ENCODE data around the gene TUFT1. TPM values are rescaled to one million over a fixed set of nuclear protein-coding genes. Genes with fewer than 3 reads are reported as not detected.

Gene TUFT1
- total and polyA plus RNA-seq, 2 of the 13 experiments (the other 11 are each of a cell fraction or from before 2014, with no cell fraction given) = 6.4 to 7.3 TPM

DNA sequence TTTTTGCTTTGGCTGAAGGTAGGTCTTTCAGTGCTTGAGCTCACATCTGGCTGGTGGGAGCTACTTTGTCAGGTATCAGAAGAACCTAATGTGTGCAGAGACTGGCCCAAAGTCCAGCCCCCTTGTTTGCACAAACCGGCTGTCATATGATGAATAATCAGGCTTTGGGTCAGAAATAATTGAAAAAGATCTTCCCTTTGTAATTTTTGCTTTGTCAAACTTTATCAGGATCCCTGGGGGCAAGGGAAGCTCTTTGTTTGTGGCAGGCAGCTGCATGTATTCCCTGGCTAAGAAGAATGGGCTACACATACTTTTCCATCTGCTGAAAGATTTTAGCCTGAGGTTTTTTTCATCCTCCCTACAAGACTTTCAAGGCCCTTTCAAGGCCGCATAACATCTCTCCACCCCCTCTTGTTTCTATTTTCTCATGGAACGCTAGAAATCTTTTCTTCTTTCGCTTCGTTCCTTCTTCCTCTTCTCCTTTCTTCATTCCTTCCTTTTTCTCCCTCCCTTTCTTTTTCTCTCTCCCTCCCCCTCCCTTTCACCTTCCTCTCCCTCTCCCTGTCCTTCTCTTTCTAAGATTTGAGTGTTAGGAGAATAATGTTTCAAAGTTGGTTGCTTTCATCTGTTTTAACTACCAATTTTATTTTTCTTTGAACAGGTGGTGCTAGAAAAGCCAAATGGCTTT lies 25.5 kb downstream of the TUFT1 start (continued):
- peak; percentile 62 for TF ChIP-seq HNF4A (CRISPR knock-in tag; IDR thresholded peaks at IDR 0.05)
- TF ChIP-seq NFRKB (IDR thresholded peaks at IDR 0.05) = no peak
- no peak for TF ChIP-seq EEA1 (CRISPR knock-in tag; IDR thresholded peaks at IDR 0.05; ENCODE audit: borderline replicate concordance)
- TF ChIP-seq ZNF331 (CRISPR knock-in tag; IDR thresholded peaks at IDR 0.05) = 0 out of 2 replicates have a peak, but pooled peaks have one; percentile 11
- TF ChIP-seq SIN3A (IDR thresholded peaks at IDR 0.05; ENCODE audit: borderline replicate concordance, low read depth, low read length) = no peak
- peak; percentile 19; the same call in 1 of the 2 replicates for TF ChIP-seq HDAC1 (CRISPR knock-in tag; IDR thresholded peaks at IDR 0.05)
- no peak for TF ChIP-seq KLF9 (CRISPR knock-in tag; IDR thresholded peaks at IDR 0.05; ENCODE audit: low read depth)
- TF ChIP-seq ZNF496 (CRISPR knock-in tag; IDR thresholded peaks at IDR 0.05; ENCODE audit: insufficient replicate concordance) = no peak
- TF ChIP-seq, protein P1, sequence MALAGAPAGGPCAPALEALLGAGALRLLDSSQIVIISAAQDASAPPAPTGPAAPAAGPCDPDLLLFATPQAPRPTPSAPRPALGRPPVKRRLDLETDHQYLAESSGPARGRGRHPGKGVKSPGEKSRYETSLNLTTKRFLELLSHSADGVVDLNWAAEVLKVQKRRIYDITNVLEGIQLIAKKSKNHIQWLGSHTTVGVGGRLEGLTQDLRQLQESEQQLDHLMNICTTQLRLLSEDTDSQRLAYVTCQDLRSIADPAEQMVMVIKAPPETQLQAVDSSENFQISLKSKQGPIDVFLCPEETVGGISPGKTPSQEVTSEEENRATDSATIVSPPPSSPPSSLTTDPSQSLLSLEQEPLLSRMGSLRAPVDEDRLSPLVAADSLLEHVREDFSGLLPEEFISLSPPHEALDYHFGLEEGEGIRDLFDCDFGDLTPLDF (CRISPR knock-in tag; IDR thresholded peaks at IDR 0.05) = no peak
- TF ChIP-seq ATF7-NPFF (CRISPR knock-in tag; IDR thresholded peaks at IDR 0.05; ENCODE audit: low read depth) = no peak
- no peak for TF ChIP-seq SP4 (CRISPR knock-in tag; IDR thresholded peaks at IDR 0.05)
- TF ChIP-seq, protein P2, sequence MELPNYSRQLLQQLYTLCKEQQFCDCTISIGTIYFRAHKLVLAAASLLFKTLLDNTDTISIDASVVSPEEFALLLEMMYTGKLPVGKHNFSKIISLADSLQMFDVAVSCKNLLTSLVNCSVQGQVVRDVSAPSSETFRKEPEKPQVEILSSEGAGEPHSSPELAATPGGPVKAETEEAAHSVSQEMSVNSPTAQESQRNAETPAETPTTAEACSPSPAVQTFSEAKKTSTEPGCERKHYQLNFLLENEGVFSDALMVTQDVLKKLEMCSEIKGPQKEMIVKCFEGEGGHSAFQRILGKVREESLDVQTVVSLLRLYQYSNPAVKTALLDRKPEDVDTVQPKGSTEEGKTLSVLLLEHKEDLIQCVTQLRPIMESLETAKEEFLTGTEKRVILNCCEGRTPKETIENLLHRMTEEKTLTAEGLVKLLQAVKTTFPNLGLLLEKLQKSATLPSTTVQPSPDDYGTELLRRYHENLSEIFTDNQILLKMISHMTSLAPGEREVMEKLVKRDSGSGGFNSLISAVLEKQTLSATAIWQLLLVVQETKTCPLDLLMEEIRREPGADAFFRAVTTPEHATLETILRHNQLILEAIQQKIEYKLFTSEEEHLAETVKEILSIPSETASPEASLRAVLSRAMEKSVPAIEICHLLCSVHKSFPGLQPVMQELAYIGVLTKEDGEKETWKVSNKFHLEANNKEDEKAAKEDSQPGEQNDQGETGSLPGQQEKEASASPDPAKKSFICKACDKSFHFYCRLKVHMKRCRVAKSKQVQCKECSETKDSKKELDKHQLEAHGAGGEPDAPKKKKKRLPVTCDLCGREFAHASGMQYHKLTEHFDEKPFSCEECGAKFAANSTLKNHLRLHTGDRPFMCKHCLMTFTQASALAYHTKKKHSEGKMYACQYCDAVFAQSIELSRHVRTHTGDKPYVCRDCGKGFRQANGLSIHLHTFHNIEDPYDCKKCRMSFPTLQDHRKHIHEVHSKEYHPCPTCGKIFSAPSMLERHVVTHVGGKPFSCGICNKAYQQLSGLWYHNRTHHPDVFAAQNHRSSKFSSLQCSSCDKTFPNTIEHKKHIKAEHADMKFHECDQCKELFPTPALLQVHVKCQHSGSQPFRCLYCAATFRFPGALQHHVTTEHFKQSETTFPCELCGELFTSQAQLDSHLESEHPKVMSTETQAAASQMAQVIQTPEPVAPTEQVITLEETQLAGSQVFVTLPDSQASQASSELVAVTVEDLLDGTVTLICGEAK (IDR thresholded peaks at IDR 0.05) = 0 out of 2 replicates have a peak, but pooled peaks have one; percentile 48
- TF ChIP-seq, protein P2 (CRISPR knock-in tag; IDR thresholded peaks at IDR 0.05) = peak; percentile 87
- TF ChIP-seq, protein P3, sequence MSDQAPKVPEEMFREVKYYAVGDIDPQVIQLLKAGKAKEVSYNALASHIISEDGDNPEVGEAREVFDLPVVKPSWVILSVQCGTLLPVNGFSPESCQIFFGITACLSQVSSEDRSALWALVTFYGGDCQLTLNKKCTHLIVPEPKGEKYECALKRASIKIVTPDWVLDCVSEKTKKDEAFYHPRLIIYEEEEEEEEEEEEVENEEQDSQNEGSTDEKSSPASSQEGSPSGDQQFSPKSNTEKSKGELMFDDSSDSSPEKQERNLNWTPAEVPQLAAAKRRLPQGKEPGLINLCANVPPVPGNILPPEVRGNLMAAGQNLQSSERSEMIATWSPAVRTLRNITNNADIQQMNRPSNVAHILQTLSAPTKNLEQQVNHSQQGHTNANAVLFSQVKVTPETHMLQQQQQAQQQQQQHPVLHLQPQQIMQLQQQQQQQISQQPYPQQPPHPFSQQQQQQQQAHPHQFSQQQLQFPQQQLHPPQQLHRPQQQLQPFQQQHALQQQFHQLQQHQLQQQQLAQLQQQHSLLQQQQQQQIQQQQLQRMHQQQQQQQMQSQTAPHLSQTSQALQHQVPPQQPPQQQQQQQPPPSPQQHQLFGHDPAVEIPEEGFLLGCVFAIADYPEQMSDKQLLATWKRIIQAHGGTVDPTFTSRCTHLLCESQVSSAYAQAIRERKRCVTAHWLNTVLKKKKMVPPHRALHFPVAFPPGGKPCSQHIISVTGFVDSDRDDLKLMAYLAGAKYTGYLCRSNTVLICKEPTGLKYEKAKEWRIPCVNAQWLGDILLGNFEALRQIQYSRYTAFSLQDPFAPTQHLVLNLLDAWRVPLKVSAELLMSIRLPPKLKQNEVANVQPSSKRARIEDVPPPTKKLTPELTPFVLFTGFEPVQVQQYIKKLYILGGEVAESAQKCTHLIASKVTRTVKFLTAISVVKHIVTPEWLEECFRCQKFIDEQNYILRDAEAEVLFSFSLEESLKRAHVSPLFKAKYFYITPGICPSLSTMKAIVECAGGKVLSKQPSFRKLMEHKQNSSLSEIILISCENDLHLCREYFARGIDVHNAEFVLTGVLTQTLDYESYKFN (CRISPR knock-in tag; conservative IDR thresholded peaks at IDR 0.05) = peak; percentile 58
- TF ChIP-seq MAFK (conservative IDR thresholded peaks at IDR 0.05 in 1 of 2, IDR thresholded peaks at IDR 0.05 in 1 of 2; ENCODE audit: low read length in 2 of 2) = no peak
